ENCODE results near the gene ACOXL. TPM values are rescaled to one million over a fixed set of nuclear protein-coding genes. Genes with fewer than 3 reads are reported as not detected.
A peak's percentile ranks its signal among the peaks of the same experiment; 100 is the strongest.

The ACOXL gene
- polyA plus RNA-seq, 3 donors: 0.35 TPM; not detected in 2

DNA sequence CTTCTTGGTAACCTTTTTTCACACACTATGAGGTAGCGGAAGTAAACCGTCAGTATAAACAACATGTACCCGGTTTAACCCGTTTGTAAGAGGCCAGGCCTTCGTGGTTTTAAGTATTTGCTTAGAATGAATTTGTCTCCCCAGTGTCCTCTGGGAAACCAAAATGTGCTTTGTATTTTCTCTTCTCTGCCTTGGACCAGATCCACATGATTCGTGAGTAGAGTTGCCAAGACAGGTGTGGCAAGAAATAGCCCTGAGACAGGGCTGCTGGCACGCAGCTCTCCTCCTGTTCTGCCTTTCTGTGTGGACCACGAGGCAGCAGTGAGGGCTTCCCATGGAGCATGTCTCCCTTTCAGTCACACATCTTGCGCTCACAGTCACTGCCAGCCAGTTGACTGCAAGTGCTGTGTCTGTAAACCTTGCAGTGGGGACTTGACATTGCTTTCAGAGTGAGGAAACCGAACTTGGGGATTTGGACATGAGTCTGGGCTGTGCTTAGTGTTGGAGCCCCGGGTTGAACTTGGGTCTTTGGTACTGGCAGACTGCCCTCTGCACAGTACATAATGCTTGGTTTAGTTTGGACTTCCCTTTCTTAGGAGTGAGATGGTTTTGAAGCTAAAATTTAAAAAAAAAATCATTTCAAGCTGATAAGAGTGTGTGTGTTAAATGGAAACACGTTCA is 407.4 kb downstream of the ACOXL start:
- no peak for TF ChIP-seq CTCF (IDR thresholded peaks at IDR 0.05)
- intact Hi-C loops (cut with micrococcal nuclease): no loop called here
- Histone ChIP-seq H4K20me1 (ENCODE audit: insufficient read depth, low read length) (peaks cover 94% of the 10 kb centered on the region), H3K4me1 (ENCODE audit: control insufficient read depth in 1 of 2, insufficient read depth in 2 of 2, low read length in 2 of 2) (no peaks in the 10 kb centered on the region), H3K79me2 (ENCODE audit: insufficient read depth, low read length) (peaks cover 32% of the 10 kb centered on the region), H3K9ac (ENCODE audit: insufficient read depth, low read length, poor library complexity, severe bottlenecking) (no peak overlapping the region), H3K27ac (ENCODE audit: low read depth in 1 of 2, low read length in 2 of 2) (no peak overlapping the region), H2AFZ (ENCODE audit: insufficient read depth, low read depth, low read length, poor library complexity, severe bottlenecking) (no peak overlapping the region), H3K4me3 (replicated peaks in 1 of 3; ENCODE audit: low read depth in 2 of 3, low read length in 3 of 3) (no peak overlapping the region), H3K9me3 (replicated peaks in 1 of 2; ENCODE audit: control insufficient read depth in 1 of 2, insufficient read depth in 1 of 2, low read length in 2 of 2) (no peaks in the 10 kb centered on the region), H3K4me2 (replicated peaks; ENCODE audit: extremely low read depth, low read length, poor library complexity, severe bottlenecking) (no peak overlapping the region), H3K27me3 (ENCODE audit: control insufficient read depth in 2 of 2, insufficient read depth in 2 of 2, low read length in 2 of 2) (no peaks in the 10 kb centered on the region), H3K36me3 (replicated peaks in 1 of 2; ENCODE audit: control insufficient read depth in 1 of 2, insufficient read depth in 2 of 2, low read length in 2 of 2) (peaks cover 51 to 88% of the 10 kb centered on the region in 2 donors)
- no peak for DNase-seq
- peaks cover 2% of the 10 kb centered on the region for H3K4me1 Mint-ChIP-seq
- peaks cover 84 to 90% of the 10 kb centered on the region in 2 donors for H3K36me3 Mint-ChIP-seq
- H3K27ac Mint-ChIP-seq: peak overlapping the region in 1 of 7 donors; percentile 19
- no peak overlapping the region for H3K4me3 Mint-ChIP-seq
- 87% methylated on average over 10 of the region's 12 CpGs for WGBS (ENCODE audit: insufficient coverage)
- peaks cover 0 to 4% (median 0%) of the 10 kb centered on the region in 7 donors for H3K9me3 Mint-ChIP-seq
- H3K27me3 Mint-ChIP-seq (ENCODE audit: low read depth in 3 of 3): peaks cover 0 to 1% (median 0%) of the 10 kb centered on the region in 3 donors

DNA sequence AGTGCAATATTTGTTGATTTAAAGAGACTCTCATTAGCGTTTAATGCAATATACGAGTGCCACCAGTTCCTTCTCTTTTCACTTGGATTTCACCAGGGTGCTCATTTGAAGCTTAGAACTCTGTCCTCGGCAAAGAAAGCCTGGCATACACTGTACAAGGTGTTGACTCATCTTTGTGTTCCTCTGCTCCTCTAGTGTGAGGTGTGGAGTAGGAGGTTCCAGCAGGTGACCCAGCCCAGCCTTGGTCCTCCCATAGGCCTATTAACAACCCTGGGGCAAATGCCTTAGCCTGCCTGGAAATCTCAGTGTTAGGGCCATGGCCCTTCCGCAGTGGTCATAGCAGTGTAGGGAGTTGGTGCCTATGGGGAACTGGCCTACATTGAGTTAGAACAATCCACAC is 408.4 kb downstream of the ACOXL start:
- Mint-ChIP-seq H3K4me1 (peaks cover 2% of the 10 kb centered on the region), H3K4me3 (no peak overlapping the region), H3K27me3 (ENCODE audit: low read depth in 3 of 3) (peaks cover 0 to 1% (median 0%) of the 10 kb centered on the region in 3 donors), H3K9me3 (peaks cover 0 to 4% (median 0%) of the 10 kb centered on the region in 7 donors), H3K36me3 (peaks cover 82 to 87% of the 10 kb centered on the region in 2 donors), H3K27ac (no peak overlapping the region)
- TF ChIP-seq CTCF (IDR thresholded peaks at IDR 0.05): no peak
- Histone ChIP-seq H3K4me3 (replicated peaks in 1 of 3; ENCODE audit: low read depth in 2 of 3, low read length in 3 of 3) (no peak overlapping the region), H2AFZ (ENCODE audit: insufficient read depth, low read depth, low read length, poor library complexity, severe bottlenecking) (no peak overlapping the region), H3K79me2 (ENCODE audit: insufficient read depth, low read length) (peaks cover 22% of the 10 kb centered on the region), H3K9me3 (replicated peaks in 1 of 2; ENCODE audit: control insufficient read depth in 1 of 2, insufficient read depth in 1 of 2, low read length in 2 of 2) (no peaks in the 10 kb centered on the region), H3K4me1 (ENCODE audit: control insufficient read depth in 1 of 2, insufficient read depth in 2 of 2, low read length in 2 of 2) (no peaks in the 10 kb centered on the region), H3K9ac (ENCODE audit: insufficient read depth, low read length, poor library complexity, severe bottlenecking) (no peak overlapping the region), H3K4me2 (replicated peaks; ENCODE audit: extremely low read depth, low read length, poor library complexity, severe bottlenecking) (no peak overlapping the region), H3K27me3 (ENCODE audit: control insufficient read depth in 2 of 2, insufficient read depth in 2 of 2, low read length in 2 of 2) (no peaks in the 10 kb centered on the region), H4K20me1 (ENCODE audit: insufficient read depth, low read length) (peaks cover 94% of the 10 kb centered on the region), H3K36me3 (replicated peaks in 1 of 2; ENCODE audit: control insufficient read depth in 1 of 2, insufficient read depth in 2 of 2, low read length in 2 of 2) (peaks cover 50 to 92% of the 10 kb centered on the region in 2 donors), H3K27ac (ENCODE audit: low read depth in 1 of 2, low read length in 2 of 2) (no peak overlapping the region)
- intact Hi-C loops (cut with micrococcal nuclease): no loop called here
- 100% methylated on average over 4 of the region's 4 CpGs for WGBS (ENCODE audit: insufficient coverage)
- DNase-seq: no peak
